Endothelial cell of umbilical vein (primary cell): ENCODE measurements around the gene LHX3. TPM values are rescaled to one million over a fixed set of nuclear protein-coding genes. Genes with fewer than 3 reads are reported as not detected.

ENCODE experiments used
- Bru-seq: library from RNA; stranded (reverse); fragments of 400-500 nt; gene quantifications from one replicate; lab custom pipeline; 2021; lab: Mats Ljungman, UMichigan
- BruChase-seq, 2 experiments: library from RNA; stranded (reverse); fragments of 400-500 nt; gene quantifications; one replicate each; lab custom pipeline; 2021; lab: Mats Ljungman, UMichigan
- BruUV-seq: library from RNA; stranded (reverse); fragments of 400-500 nt; replicated peaks from 2 replicates; lab custom pipeline; 2021; lab: Mats Ljungman, UMichigan
- CTCF ChIA-PET: fragments of 300-600, 350-600 bp; sonication (Branson Sonifier 250); formaldehyde crosslinking; loops from one replicate; lab custom pipeline; 2021; ENCODE audit warnings: antibody characterized with exemption, inconsistent platforms; lab: Charles Lee
- POLR2A ChIA-PET: fragments of 300-600, 350-600 bp; sonication (Branson Sonifier 250); formaldehyde crosslinking; loops from one replicate; lab custom pipeline; 2021; ENCODE audit warnings: antibody characterized with exemption, inconsistent platforms; lab: Charles Lee
- DNase-seq: peaks from one replicate; pipeline ENCODE4 v3.0.0-alpha.2; 2011; ENCODE audit warnings: low read depth, low spot score
- FAIRE-seq: peaks from 2 replicates; lab custom pipeline; 2011; peaks lifted over from hg19 to GRCh38; lab: Jason Lieb, UNC
- H2AFZ ChIP-seq: 2 replicates; pipeline ENCODE4 v1.6.0; 2012; ENCODE audit warnings: low read depth, low read length, control low read depth, inconsistent platforms
- H3K27ac ChIP-seq: 2 replicates; pipeline ENCODE4 v1.5.1; 2011; ENCODE audit warnings: low read depth, mild to moderate bottlenecking, control low read depth, low read length, moderate library complexity; ENCODE audit not compliant: insufficient read depth
- H3K27me3 ChIP-seq, 2 experiments: 2 replicates each; pipeline versions ENCODE4 v1.6.0 to v1.6.1; 2011; ENCODE audit warnings: low read length in 2 of 2, mixed read lengths in 1 of 2; ENCODE audit not compliant: control insufficient read depth in 2 of 2, insufficient read depth in 2 of 2
- H3K36me3 ChIP-seq, 2 experiments: 2 replicates in 1 of 2; 3 replicates in 1 of 2; pipeline ENCODE4 v1.5.1; 2011; ENCODE audit warnings: low read length in 2 of 2, mild to moderate bottlenecking in 1 of 2, moderate library complexity in 1 of 2; ENCODE audit not compliant: control insufficient read depth in 2 of 2, insufficient read depth in 2 of 2; ENCODE audit errors: extremely low read depth in 1 of 2
- H3K4me1 ChIP-seq: 3 replicates; pipeline ENCODE4 v1.5.1; 2011; ENCODE audit warnings: mild to moderate bottlenecking, low read length; ENCODE audit not compliant: control insufficient read depth, insufficient read depth; ENCODE audit errors: extremely low read depth
- H3K4me2 ChIP-seq: 2 replicates; pipeline ENCODE4 v1.6.1; 2011; ENCODE audit warnings: low read length, control low read depth, mixed read lengths; ENCODE audit not compliant: insufficient read depth
- H3K4me3 ChIP-seq, 3 experiments: fragments of 200-600 bp in 1 of 3; sonication (generic), shearing (Covaris generic) in 1 of 3; replicated peaks in 1 of 3; 2 replicates each; pipeline ENCODE4 v1.5.1; 2011 to 2016; ENCODE audit warnings: control low read depth in 3 of 3, low read length in 3 of 3, mild to moderate bottlenecking in 2 of 3, inconsistent platforms in 1 of 3, low read depth in 1 of 3, moderate library complexity in 1 of 3; ENCODE audit not compliant: insufficient read depth in 1 of 3
- H3K79me2 ChIP-seq: 2 replicates; pipeline ENCODE4 v1.6.0; 2012; ENCODE audit warnings: low read length, inconsistent platforms; ENCODE audit not compliant: control insufficient read depth, insufficient read depth
- H3K9ac ChIP-seq: replicated peaks from 2 replicates; pipeline ENCODE3; 2011; ENCODE audit warnings: low read length, control low read depth; ENCODE audit not compliant: insufficient read depth; ENCODE audit errors: extremely low read depth
- H3K9me1 ChIP-seq: replicated peaks from 3 replicates; pipeline ENCODE4 v1.6.0; 2011; ENCODE audit warnings: mild to moderate bottlenecking, low read length; ENCODE audit not compliant: control insufficient read depth, insufficient read depth; ENCODE audit errors: extremely low read depth
- H3K9me3 ChIP-seq: replicated peaks from 2 replicates; pipeline ENCODE4 v1.5.1; 2012; ENCODE audit warnings: low read length, inconsistent platforms; ENCODE audit not compliant: control insufficient read depth, insufficient read depth
- H4K20me1 ChIP-seq: replicated peaks from 2 replicates; pipeline ENCODE3; 2011; ENCODE audit warnings: mild to moderate bottlenecking, low read length; ENCODE audit not compliant: control insufficient read depth, insufficient read depth; ENCODE audit errors: extremely low read depth
- CTCF ChIP-seq, 2 donors: IDR thresholded peaks; 1 replicate in 1 of 2; 2 replicates in 1 of 2; pipeline ENCODE4 v1.5.1; 2011; ENCODE audit warnings: low read length in 2 of 2, mild to moderate bottlenecking in 2 of 2, moderate library complexity in 2 of 2, control low read depth in 1 of 2, inconsistent platforms in 1 of 2, low read depth in 1 of 2; ENCODE audit not compliant: insufficient read depth in 1 of 2; ENCODE audit errors: extremely low read depth in 1 of 2
- EZH2 ChIP-seq: IDR thresholded peaks from 2 replicates; pipeline ENCODE4 v1.6.1; 2012; ENCODE audit warnings: borderline replicate concordance, low read depth, mild to moderate bottlenecking, moderate library complexity, low read length, inconsistent platforms; ENCODE audit not compliant: severe bottlenecking
- GATA2 ChIP-seq: IDR thresholded peaks from 2 replicates; pipeline ENCODE4 v1.7.0; 2011; ENCODE audit warnings: low read depth, mild to moderate bottlenecking, moderate library complexity, mixed read lengths, low read length; ENCODE audit not compliant: insufficient read length, insufficient read depth
- JUN ChIP-seq: IDR thresholded peaks from 2 replicates; pipeline ENCODE4 v1.6.1; 2011; ENCODE audit warnings: borderline replicate concordance, low read depth; ENCODE audit not compliant: insufficient read length, insufficient read depth
- MAX ChIP-seq: IDR thresholded peaks from 2 replicates; pipeline ENCODE4 v1.6.1; 2011; ENCODE audit not compliant: insufficient read depth, insufficient read length
- POLR2A ChIP-seq: IDR thresholded peaks from 2 replicates; pipeline ENCODE4 v1.6.1; 2012; ENCODE audit warnings: low read depth, mild to moderate bottlenecking, control low read depth, low read length
- POLR2AphosphoS5 ChIP-seq: IDR thresholded peaks from 2 replicates; pipeline ENCODE4 v1.6.1; 2012; ENCODE audit warnings: low read depth, mild to moderate bottlenecking, control low read depth, low read length, moderate library complexity; ENCODE audit not compliant: insufficient read depth
- dilution Hi-C: fragments of 300-500 bp; cut with MboI; formaldehyde crosslinking; loops from one replicate; pipeline ENCODE4 v1.15.0; 2019; ENCODE audit warnings: low sequenced_read_pairs; ENCODE audit not compliant: extremely low pct_ligation_motif_present
- intact Hi-C: fragments of 100-400 bp; cut with micrococcal nuclease; formaldehyde crosslinking; loops from one replicate; pipeline ENCODE4 v1.10.0; 2022
- long read RNA-seq: library from polyadenylated mRNA; stranded (forward); transcript quantifications from one replicate; pipeline ENCODE4 v2.0.0, GENCODE V29; 2021
- polyA minus RNA-seq, 3 experiments: library from RNA; depleted of rRNA, polyadenylated mRNA; stranded (reverse); fragments of >200 nt; gene quantifications; 1 replicate in 1 of 3; 2 replicates in 2 of 3; pipeline ENCODE4 v1.2.3, GENCODE V29; 2011
- polyA plus RNA-seq, 4 experiments: library from polyadenylated mRNA; depleted of rRNA in 3 of 4; stranded (reverse) in 3 of 4; unstranded in 1 of 4; fragments of >200 nt; gene quantifications; 2 replicates each; pipeline versions ENCODE4 v1.2.1 to v1.2.3, GENCODE V29; 2011 to 2012; ENCODE audit warnings: missing spikeins in 1 of 4
- total RNA-seq: library from RNA; stranded (reverse); gene quantifications from 2 replicates; pipeline ENCODE4 v1.2.3, GENCODE V29; 2021

LHX3 gene
- not detected in 2 replicates for total RNA-seq
- polyA plus RNA-seq: not detected in 2 replicates
- polyA plus RNA-seq (2011; cell fraction: cytosol; rRNA removed): not detected in 2 replicates
- not detected in 2 replicates for polyA plus RNA-seq (2011; cell fraction: nucleus; rRNA removed)
- polyA plus RNA-seq (2012): not detected in 2 replicates
- polyA minus RNA-seq: not detected in 2 replicates
- not detected for polyA minus RNA-seq (2011; cell fraction: cytosol; rRNA and poly(A)+ RNA removed)
- polyA minus RNA-seq (2011; cell fraction: nucleus; rRNA and poly(A)+ RNA removed): not detected in 2 replicates
- Bru-seq, nascent RNA: percentile 8 among the genes with signal in this experiment
- BruChase-seq, experiment 1, labeled RNA remaining after a 6-hour chase: percentile 13 among the genes with signal in this experiment
- BruChase-seq, experiment 2, labeled RNA remaining after a 2-hour chase: not detected
- long read RNA-seq: 0 reads

- TF ChIP-seq EZH2: no peak
- no peak for TF ChIP-seq POLR2A
- TF ChIP-seq CTCF (IDR thresholded peaks at IDR 0.05; ENCODE audit: extremely low read depth in 1 of 2, insufficient read depth in 1 of 2, low read depth in 1 of 2, low read length in 2 of 2): no peak
- no peak for TF ChIP-seq MAX
- no peak for TF ChIP-seq POLR2AphosphoS5
- no peak for TF ChIP-seq GATA2
- no peak for TF ChIP-seq JUN
- DNase-seq (peak; percentile 9), FAIRE-seq (no peak)
- H3K9me3 ChIP-seq: no peaks in the 10 kb centered on the region
- H3K27me3 ChIP-seq: peaks cover 34 to 46% of the 10 kb centered on the region in 2 experiments
- ChIA-PET CTCF (no interaction called here), POLR2A (no interaction called here)
- intact Hi-C loops (loop anchor here (10.0 kb wide), 1 partner anchor 50 kb away; no protein-coding TSS in a partner anchor), dilution Hi-C loops (no loop called here)
- H3K36me3 ChIP-seq: no peaks in the 10 kb centered on the region
- H3K4me3 ChIP-seq: no peak within 1 kb of the TSS
- H3K4me1 ChIP-seq: no peaks in the 10 kb centered on the region
- no peak within 1 kb of the TSS for H3K4me2 ChIP-seq
- no peak within 1 kb of the TSS for H2AFZ ChIP-seq
- no peak within 1 kb of the TSS for H3K27ac ChIP-seq
- no peak within 1 kb of the TSS for H3K9ac ChIP-seq
- no TSS peak for BruUV-seq
- no peaks in the 10 kb centered on the region for H3K9me1 ChIP-seq
- no peaks in the 10 kb centered on the region for H3K79me2 ChIP-seq
- no peaks in the 10 kb centered on the region for H4K20me1 ChIP-seq
Measured at GRCh38 chr9:136204838-136205706, at the start of gene LHX3. Gene LHX3, minus strand, starts transcription at chr9:136205128. Its CDS starts 116 bp downstream, at chr9:136205012.
